ENCODE measurements around the gene LRRC45.
A peak's percentile ranks its signal among the peaks of the same experiment; 100 is the strongest.

Gene LRRC45

DNA sequence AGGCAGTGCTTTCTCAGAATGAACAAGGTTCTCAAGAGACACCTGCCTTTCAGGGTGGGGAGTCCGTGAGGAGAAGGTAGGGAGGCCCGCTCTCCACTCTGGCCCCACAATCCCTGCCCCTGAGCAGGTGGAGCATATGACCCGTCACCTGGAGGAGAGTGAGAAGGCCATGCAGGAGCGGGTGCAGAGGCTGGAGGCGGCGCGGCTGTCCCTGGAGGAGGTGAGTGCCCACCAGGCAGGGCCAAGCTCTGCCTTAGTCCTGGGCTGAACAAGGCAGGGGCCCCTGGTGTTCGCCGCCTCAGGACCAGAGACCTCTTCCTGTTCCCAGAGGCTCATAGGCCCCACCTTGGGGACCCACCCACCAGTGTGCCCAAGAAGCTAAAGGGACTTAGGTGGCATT is 5.9 kb downstream of the LRRC45 start:
- no peak overlapping the region for H3K4me3 ChIP-seq (ENCODE audit: low read depth, low read length)
- TF ChIP-seq, protein P1, sequence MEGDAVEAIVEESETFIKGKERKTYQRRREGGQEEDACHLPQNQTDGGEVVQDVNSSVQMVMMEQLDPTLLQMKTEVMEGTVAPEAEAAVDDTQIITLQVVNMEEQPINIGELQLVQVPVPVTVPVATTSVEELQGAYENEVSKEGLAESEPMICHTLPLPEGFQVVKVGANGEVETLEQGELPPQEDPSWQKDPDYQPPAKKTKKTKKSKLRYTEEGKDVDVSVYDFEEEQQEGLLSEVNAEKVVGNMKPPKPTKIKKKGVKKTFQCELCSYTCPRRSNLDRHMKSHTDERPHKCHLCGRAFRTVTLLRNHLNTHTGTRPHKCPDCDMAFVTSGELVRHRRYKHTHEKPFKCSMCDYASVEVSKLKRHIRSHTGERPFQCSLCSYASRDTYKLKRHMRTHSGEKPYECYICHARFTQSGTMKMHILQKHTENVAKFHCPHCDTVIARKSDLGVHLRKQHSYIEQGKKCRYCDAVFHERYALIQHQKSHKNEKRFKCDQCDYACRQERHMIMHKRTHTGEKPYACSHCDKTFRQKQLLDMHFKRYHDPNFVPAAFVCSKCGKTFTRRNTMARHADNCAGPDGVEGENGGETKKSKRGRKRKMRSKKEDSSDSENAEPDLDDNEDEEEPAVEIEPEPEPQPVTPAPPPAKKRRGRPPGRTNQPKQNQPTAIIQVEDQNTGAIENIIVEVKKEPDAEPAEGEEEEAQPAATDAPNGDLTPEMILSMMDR (IDR thresholded peaks at IDR 0.05; ENCODE audit: low read depth, low read length): no peak

DNA sequence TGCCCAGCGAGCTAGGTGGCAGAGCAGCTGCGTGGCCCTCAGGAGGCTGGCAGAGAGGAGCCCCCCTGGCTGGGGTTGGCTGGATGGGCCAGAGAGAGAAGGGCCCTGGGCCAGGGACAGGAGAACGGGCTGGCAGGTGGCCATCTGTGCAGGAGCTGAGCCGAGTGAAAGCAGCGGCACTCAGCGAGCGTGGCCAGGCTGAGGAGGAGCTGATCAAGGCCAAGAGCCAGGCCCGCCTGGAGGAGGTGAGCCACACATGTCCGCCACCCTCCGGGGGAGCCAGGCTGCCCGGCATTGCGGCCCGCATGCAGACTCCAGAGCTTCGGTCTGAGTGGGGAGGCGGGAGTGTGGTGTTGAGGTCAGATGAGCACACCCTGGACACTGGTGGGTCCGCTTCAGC is 6.3 kb downstream of the LRRC45 start:
- TF ChIP-seq, protein P1 (IDR thresholded peaks at IDR 0.05; ENCODE audit: low read depth, low read length): no peak
- no peak overlapping the region for H3K4me3 ChIP-seq (ENCODE audit: low read depth, low read length)

DNA sequence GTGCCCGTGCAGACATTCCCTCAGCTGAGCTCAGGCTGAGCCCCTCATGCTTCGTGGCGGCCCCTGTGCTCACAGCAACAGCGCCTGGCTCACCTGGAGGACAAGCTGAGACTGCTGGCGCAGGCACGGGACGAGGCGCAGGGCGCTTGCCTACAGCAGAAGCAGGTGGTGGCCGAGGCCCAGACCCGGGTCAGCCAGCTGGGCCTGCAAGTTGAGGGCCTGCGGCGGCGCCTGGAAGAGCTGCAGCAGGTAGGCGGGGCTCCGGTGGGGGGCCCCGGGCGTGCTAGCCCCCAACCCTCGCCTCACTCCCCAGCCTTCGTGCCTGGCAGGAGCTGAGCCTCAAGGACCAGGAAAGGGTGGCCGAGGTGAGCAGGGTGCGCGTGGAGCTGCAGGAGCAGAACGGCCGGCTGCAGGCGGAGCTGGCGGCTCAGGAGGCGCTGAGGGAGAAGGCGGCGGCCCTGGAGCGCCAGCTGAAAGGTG is 6.9 kb downstream of the LRRC45 start:
- H3K4me3 ChIP-seq (ENCODE audit: low read depth, low read length): no peak overlapping the region
- TF ChIP-seq, protein P1 (IDR thresholded peaks at IDR 0.05; ENCODE audit: low read depth, low read length): no peak

DNA sequence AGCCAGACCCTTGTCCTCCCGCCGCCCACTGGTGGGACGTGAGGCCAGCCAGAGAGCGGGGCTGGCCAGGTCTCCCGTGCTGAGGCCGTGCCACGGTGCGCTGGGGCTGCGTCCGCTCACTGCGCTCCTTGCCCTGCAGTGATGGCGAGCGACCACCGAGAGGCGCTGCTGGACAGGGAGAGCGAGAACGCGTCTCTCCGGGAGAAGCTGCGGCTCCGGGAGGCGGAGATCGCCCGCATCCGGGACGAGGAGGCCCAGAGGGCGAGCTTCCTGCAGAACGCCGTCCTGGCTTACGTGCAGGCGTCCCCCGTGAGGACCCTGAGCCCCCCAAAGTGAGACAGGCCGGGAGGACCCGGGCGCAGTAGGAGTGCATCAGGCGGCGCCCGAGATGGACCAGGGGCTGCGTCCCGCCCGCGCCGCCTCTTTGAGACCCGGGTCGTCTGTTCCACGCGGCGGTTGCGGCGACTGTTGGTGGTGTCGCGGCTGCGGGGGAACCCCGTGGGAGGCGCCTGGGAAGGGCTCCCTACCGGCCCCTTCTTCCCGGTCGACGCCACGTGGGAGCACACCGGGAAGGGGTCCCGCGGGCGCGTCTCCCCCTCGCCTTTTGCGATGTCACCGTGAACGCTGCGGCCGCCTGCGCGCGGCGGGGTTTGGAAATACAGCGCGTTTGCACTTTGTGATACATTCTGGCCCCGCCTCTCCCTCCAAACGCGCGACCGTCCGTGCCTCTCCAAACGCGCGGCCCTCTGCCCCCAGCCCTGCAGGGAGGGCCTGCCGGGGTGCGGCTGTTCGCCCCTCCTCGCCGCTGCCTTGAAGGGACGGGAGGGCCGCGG is 7.6 kb downstream of the LRRC45 start:
- H3K4me3 ChIP-seq (ENCODE audit: low read depth, low read length): peak overlapping the region; percentile 54
- TF ChIP-seq, protein P1 (IDR thresholded peaks at IDR 0.05; ENCODE audit: low read depth, low read length): peak; percentile 20; the same call in 1 of the 2 replicates

DNA sequence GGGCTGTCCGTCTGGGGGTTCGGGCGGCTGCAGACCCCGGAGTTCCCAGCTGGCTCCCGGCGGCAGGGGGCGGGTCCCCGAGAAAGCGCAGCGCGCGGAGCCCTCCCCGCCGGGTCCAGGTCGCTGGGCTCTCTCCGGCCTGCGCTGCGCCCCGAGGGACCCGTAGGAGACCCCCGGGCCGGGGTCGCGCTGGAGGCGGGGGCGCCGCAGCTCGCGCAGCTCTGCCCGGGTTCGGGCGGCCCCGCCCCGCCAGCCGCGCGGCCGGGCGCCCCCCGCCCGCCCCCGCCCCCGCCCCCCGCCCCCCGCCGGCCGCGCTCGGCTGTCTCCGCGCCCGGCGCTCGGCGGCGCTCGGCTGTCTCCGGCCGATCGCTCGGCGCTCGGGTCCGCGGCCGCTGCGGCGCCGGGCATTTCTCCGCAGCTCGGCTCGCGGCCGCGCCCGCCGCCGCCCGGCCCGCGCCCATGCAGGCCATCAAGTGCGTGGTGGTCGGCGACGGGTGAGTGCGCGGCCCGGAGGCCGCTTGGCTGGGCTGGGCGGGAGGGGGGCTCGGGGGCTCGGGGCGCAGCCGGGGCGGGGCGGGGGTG is 8.3 kb downstream of the LRRC45 start, which contains the start of gene RAC3:
Gene RAC3, plus strand, starts transcription at position 376 of the 582 bp plus-strand sequence. Its CDS starts 84 bp downstream, at position 460.
- H3K4me3 ChIP-seq (ENCODE audit: low read depth, low read length): peak within 1 kb of the TSS; percentile 54
- TF ChIP-seq, protein P1 (IDR thresholded peaks at IDR 0.05; ENCODE audit: low read depth, low read length): no peak

DNA sequence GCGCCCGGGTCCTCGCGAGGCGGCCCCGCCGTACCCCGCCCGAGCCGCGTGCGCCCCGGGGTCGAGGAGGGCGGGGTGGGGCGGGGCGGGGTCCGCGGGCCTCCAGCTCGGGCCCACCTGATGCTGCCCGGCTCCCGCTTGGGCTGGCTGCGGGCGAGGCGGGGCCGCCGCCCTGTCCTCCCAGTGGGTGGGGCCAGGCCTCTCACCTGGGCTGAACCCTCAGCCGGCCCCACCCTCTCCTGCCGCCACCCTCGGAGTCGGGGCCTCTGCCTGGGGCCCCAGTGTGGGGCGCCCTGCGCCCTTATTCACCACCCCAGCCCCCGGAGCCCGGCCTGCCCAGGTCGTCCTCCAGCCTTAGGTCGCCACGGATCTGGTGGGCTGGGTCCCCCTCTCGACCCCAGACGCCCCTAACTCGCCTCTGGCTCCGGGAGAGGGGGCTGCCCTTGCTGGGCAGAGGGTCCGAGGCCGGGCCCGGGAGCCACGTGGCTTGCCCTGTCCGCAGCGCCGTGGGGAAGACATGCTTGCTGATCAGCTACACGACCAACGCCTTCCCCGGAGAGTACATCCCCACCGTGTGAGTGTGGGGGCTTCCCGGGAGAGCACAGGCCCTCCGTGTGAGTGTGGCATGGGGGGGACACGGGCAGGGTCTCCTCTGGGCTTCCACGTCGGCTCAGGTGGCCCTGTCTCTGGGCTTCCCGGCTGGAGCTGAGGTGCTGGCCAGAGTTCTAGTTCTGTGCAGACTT is 9.0 kb downstream of the LRRC45 start:
- TF ChIP-seq, protein P1 (IDR thresholded peaks at IDR 0.05; ENCODE audit: low read depth, low read length): no peak
- peak overlapping the region; percentile 50 for H3K4me3 ChIP-seq (ENCODE audit: low read depth, low read length)

Data from WI38 (cell line).